HFFc6 (cell line): ENCODE data around the gene C17orf107. TPM values are rescaled to one million over a fixed set of nuclear protein-coding genes. Genes with fewer than 3 reads are reported as not detected.

Experiments used
- DNase-seq: peaks from one replicate; pipeline ENCODE4 v3.0.0-alpha.2; 2018
- H3K27ac Mint-ChIP-seq: 2 replicates; pipeline ENCODE4 v1.8.0; 2020; ENCODE audit warnings: mild to moderate bottlenecking, mixed read lengths
- H3K27me3 Mint-ChIP-seq: 2 replicates; pipeline ENCODE4 v1.8.0; 2021; ENCODE audit warnings: mild to moderate bottlenecking, moderate library complexity, mixed read lengths; ENCODE audit not compliant: insufficient read depth
- H3K36me3 Mint-ChIP-seq: 2 replicates; pipeline ENCODE4 v1.8.0; 2021; ENCODE audit warnings: low read depth, mixed read lengths
- H3K4me1 Mint-ChIP-seq: 2 replicates; pipeline ENCODE4 v1.8.0; 2020; ENCODE audit warnings: low read depth, mixed read lengths
- H3K4me3 Mint-ChIP-seq: 2 replicates; pipeline ENCODE4 v1.8.0; 2020; ENCODE audit warnings: mild to moderate bottlenecking, moderate library complexity, mixed read lengths
- H3K9me3 Mint-ChIP-seq: 2 replicates; pipeline ENCODE4 v1.8.0; 2020; ENCODE audit warnings: mild to moderate bottlenecking, mixed read lengths
- CTCF ChIP-seq: fragments of 200-600 bp; sonication (generic); IDR thresholded peaks from 2 replicates; pipeline ENCODE4 v1.5.0; 2021; ENCODE audit warnings: antibody characterized with exemption, mild to moderate bottlenecking
- total RNA-seq, 6 experiments: library from RNA; stranded (reverse); fragmentation: NEBNext Ultra II Directional; extraction: Animal tissue kit (Norgen Biotek cat#: 25700); gene quantifications; 2 replicates in 1 of 6; 3 replicates in 5 of 6; pipeline ENCODE4 v1.2.3, GENCODE V29; 2021

Gene C17orf107
- total RNA-seq, 6 experiments from 2014 or later = 0.95 to 1.6 (median 1.4) TPM

DNA sequence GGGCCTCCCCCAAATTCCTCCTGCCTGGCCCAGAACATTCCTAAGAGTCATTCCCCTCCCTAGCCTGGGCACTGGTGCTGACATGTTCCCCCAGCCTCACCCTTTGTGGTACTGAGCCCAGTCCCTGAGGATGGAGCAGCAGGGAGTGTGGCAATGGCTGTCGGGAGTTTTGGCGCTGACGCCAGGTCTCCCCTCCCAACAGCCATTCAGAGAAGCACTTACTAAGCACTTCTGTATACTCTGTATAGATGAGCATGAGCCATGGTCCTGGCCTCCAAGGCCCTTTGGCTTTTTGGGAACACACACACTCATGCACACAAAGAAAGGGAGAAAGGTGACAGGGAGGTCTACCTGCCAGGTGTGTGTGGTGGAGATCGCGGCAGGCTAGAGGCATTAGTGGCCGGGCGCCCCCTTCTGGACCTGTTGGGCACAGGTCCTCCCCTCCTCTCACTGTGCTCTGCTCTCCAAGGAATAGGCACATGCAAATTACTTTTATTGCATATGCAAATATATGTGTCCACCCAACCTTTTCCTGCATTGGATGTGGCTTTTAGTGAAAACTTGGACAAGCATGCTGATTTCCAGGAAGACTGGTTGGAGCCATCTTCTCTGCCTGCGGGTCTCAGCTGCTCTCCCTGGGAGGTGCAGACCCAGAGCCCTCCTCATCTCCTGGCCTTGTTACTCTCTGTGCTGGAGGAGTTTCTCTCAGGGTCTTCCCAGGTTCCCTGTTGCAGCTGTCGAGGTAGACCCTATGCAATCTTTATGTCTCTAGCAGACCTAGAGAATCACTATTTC, 17.4 kb upstream of the C17orf107 start:
- Mint-ChIP-seq H3K27ac (no peak overlapping the region), H3K36me3 (no peaks in the 10 kb centered on the region), H3K9me3 (no peaks in the 10 kb centered on the region), H3K4me1 (no peaks in the 10 kb centered on the region; the same call in 1 of the 2 replicates), H3K4me3 (no peak overlapping the region), H3K27me3 (no peaks in the 10 kb centered on the region; the same call in 1 of the 2 replicates)
- peak; percentile 5 for DNase-seq
- peak; percentile 88 for TF ChIP-seq CTCF

GRCh38 chr17:4884489-4884888, 14.8 kb upstream of the C17orf107 start:
- no peaks in the 10 kb centered on the region; the same call in 1 of the 2 replicates for H3K27me3 Mint-ChIP-seq
- H3K36me3 Mint-ChIP-seq = no peaks in the 10 kb centered on the region
- no peak overlapping the region for H3K4me3 Mint-ChIP-seq
- no peaks in the 10 kb centered on the region for H3K9me3 Mint-ChIP-seq
- H3K4me1 Mint-ChIP-seq = no peaks in the 10 kb centered on the region; the same call in 1 of the 2 replicates
- no peak overlapping the region for H3K27ac Mint-ChIP-seq
- TF ChIP-seq CTCF = no peak
- no peak for DNase-seq

DNA sequence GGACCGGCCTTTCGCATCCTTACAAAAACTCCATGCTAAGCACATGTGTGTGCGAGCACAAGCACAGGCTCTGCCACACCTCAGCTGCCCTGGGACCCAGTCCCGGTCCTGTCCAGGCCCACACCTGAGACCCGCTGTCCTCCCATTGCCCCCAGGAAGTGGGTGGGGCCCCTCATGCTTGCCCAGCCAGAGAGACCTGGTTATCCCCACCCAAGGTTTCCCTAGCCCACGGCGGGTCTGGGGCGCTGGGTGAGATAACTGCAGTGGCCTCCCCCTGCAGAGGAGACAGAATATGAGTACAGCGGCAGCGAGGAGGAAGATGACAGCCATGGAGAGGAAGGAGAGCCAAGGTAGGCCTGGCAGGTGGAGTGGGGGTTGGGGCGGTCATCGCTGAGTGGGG, 12.5 kb upstream of the C17orf107 start:
- Mint-ChIP-seq H3K36me3 (no peaks in the 10 kb centered on the region), H3K27ac (no peak overlapping the region), H3K27me3 (no peaks in the 10 kb centered on the region; the same call in 1 of the 2 replicates), H3K4me1 (no peaks in the 10 kb centered on the region; the same call in 1 of the 2 replicates), H3K9me3 (no peaks in the 10 kb centered on the region), H3K4me3 (no peak overlapping the region)
- TF ChIP-seq CTCF = no peak
- DNase-seq = no peak

- Mint-ChIP-seq H3K36me3 (no peaks in the 10 kb centered on the region), H3K9me3 (no peaks in the 10 kb centered on the region), H3K4me1 (no peaks in the 10 kb centered on the region)
Observed at GRCh38 chr17:4887581-4887980, 11.8 kb upstream of the C17orf107 start.

More at GRCh38 chr17:4887581-4887980, 11.8 kb upstream of the C17orf107 start:
- TF ChIP-seq CTCF = no peak
- Mint-ChIP-seq H3K27me3 (no peaks in the 10 kb centered on the region; the same call in 1 of the 2 replicates), H3K27ac (no peak overlapping the region), H3K4me3 (no peak overlapping the region)
- no peak for DNase-seq
